GM12892 (cell line): ENCODE results near the gene TRPC4AP.

Experiments used
- POLR2A ChIP-seq: IDR thresholded peaks from 2 replicates; pipeline ENCODE4 v1.6.1; 2011; ENCODE audit warnings: low read depth, low read length, control low read depth
- POLR2AphosphoS5 ChIP-seq: IDR thresholded peaks from 2 replicates; pipeline ENCODE4 v1.6.1; 2011; ENCODE audit warnings: low read depth, low read length, control low read depth

DNA sequence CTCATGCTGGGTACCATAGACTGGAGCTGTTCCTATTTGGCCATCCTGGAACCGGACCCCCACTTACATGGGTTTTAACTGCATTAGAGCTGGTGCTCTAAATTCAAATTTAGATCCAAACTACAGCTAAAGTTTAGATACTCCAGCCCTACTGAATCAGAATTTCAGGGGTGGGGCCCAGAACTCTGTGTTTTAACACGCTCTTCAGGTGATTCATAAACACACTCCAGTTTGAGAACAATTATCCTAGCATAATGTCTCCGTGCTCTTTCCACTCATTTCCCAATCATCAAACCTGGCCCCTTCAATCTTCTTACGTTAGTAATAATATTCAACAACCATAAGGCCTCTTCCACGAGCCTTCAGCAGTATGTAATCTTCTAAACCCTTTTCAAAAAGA is 15.3 kb downstream of the TRPC4AP start:
- TF ChIP-seq POLR2A (no peak), POLR2AphosphoS5 (no peak)
